HG02642 (cell line): Measurements from ENCODE around the gene DLG1.
"Not testable (repeated sequence)": the region's sequence is repeated elsewhere in the genome, so short reads cannot be mapped to it uniquely, and the experiment has no call there.

Experiments
- ATAC-seq: cut with Tn5 transposase; IDR thresholded peaks from one replicate; pipeline ENCODE4 v1.9.1; 2021; ENCODE audit warnings: mild to moderate bottlenecking; ENCODE audit not compliant: unreplicated experiment, poor library complexity

The DLG1 gene

DNA sequence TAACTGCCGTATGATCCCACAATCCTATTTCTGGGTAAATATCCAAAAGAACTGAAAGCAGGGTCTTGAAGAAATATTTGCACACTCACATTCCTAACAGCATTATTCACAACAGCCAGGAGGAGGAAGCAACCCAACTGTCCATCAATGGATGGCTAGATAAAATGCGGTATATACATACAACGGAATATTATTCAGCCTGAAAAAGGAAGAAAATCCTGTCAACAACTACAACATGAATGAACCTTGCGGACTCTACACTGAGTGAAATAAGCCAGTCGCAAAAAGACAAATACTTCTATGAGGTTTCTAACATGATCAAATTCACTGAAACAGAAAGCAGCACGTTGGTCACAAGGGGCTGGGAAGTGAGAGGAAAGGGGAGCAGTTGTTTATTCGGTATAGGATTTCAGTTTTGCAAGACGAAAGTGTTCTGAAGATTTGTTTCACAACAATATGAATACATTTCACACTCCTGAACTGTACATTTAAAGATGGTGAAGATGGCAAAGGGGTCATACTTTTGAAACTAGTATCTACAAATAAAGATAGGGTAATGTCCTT lies 6.2 kb downstream of the DLG1 start:
- ATAC-seq, result no peak

DNA sequence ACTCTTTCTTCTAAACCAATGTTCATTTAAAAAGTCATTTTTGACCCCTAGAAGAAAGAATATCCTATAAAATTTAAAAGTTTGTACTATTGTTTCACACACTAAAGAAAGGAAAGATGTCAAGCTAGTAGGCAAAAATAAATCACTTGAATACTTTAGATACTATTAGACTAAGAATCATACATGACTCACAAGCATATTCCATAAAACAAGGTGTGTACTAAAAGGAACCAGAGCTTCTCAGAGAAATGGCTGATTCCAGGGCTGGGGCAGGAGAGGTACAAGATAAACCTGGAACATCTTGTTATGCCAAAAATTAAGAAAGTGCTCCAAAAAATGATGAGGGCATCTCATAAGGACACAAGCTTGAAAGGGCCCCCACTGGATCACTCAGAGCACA lies 8.7 kb downstream of the DLG1 start:
- ATAC-seq, result no peak

DNA sequence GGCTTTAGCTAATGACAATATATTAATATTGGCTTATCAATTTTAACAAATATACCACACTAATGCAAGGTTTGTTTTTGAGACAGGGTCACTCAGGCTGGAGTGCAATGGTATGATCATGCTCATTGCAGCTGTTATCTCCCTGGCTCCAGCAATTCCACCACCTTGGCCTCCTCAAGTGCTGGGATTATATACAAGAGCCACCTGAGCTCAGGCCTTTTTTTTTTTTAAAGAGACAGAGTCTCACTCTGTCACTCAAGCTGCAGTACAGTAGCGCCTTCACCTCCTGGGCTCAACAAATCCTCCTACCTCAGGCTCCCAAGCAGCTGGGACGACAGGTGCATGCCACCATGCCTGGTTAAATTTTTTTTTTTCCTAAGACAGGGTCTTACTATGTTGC lies 11.7 kb downstream of the DLG1 start:
- ATAC-seq, result no peak

DNA sequence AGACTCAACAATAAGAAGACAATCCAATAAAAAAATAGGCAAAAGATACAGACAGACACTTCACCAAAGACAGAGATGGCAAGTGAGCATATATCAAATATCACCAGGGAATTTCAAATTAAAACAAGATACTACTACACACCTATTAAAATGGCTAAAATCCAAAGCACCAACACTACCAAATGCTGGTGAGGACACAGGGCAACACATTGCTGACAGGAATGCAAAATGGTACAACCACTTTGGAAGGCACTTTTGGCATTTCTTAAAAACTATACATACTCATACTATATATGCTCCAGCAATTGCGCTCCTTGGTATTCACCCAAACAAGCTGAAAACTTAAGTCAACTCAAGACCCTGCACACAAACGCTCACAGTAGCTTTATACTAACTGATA lies 12.9 kb downstream of the DLG1 start:
- ATAC-seq, result no peak

DNA sequence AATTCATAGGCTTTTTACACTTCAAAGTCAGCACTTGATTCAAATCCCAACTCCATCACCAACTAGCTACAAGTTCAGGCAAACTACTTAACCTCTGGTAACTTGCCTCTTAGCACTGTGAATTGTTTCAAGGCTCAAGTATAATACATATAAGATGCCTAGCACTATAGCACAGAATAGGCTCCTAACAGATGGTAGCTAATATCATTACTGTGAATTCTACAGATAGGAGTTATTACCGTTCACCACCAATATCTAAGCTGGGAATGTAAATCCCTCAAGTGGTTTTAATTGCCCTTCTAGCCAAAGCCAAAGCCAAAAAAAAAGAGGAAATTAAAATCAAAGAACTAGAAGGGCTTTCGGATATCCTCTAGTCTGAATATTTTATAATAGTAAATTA lies 15.4 kb downstream of the DLG1 start:
- no peak for ATAC-seq

DNA sequence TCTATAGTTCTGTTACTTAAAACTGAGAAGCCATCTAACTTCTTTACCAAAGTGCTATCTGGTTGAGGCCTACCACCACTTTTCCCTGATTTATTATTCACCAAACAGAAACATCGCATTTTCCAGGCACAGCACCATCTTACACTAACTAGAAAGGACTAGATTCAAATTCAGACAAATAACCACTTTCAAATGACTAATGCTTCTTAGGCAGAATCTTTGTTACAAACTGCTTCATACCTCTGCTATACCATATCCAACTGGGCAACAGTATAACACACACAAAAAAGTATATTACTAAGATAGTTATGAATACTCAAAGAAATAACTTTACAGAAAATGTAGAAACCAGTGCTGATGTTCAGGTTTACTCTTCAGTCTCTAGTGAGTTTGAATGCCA lies 16.6 kb downstream of the DLG1 start:
- no peak for ATAC-seq

DNA sequence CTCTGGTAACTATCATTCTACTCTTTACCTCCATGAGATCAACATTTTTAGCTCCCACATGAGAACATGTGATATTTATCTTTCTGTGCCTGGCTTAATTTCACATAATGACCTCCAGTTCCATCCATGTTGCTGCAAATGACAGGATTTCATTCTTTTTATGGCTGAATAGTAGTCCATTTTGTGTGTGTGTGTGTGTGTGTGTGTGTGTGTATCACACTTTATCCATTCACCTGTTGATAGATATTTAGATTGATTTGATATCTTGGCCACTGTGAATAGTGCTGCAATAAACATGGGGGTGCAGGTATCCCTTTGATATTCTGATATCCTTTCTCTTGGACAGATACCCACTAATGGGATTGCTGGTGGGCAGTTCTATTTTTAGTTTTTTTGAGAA lies 18.3 kb downstream of the DLG1 start:
- ATAC-seq, result no peak

DNA sequence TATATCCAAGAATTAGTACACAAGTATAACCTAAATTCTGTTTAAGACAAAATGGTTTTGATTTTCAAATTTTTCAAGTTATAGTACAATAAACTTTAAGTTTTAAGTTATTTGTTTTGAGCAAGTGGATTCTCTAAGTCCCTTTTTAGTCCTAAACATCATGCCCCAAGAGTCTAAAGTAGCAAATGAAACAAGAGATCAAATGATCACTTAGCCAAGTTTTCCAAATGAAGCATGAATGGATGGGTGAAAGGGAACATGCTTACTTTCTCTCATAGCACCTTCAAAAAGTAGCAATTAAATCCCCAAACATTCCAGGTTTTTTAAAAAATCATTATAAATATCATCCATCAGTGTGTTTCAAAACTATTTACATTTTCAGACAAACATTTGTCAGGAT lies 19.5 kb downstream of the DLG1 start:
- ATAC-seq, result no peak

DNA sequence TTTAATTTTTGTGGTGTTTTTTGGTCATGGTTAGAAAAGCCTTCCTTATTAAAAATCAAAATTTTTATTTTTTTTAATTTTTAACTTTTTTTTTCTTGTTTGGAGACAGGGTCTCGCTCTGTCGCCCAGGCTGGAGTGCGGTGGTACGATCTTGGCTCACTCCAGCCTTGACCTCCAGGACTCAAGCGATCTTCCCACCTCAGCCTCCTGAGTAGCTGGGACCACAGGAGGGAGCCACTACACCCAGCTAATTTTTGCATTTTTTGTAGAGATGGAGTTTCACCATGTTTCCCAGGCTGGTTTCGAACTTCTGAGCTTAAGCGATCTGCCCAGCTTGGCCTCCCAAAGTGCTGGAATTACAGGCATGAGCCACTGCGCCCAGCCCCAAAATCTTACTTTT lies 21.6 kb downstream of the DLG1 start:
- not testable (repeated sequence) for ATAC-seq

DNA sequence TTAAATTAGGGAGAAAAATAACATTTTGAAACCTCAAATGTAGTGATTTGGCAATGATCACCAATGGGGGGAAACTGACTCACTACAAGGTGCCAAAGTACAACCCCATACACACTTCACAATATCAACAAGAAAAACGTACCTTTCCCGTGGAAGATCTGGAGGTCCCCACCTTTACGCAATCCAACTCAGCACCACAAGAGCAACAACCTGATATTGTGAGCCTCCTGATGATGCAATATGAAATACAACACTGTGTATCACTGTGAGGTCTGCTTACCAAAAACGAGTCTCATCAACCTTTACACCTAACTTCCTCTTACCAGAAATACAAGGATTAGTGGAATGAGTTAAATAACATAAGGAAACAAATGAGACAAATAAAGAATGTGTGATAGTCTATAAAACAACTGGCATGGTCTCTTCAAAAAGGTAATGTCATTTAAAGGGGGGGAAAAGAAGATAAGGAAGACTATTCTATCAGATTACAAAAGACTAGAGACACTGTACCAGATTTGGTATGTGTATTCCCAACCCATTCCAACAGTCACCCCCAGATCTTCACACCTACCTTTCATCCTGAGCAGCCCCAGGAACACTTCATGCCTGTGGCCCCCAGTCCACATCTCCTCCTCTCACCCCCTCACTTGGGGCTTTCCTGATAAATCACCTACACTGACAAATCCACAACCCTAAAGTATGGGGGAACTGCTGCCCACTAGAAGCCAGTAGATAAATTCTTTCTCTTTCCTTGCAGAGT lies 27.7 kb downstream of the DLG1 start:
- no peak for ATAC-seq

DNA sequence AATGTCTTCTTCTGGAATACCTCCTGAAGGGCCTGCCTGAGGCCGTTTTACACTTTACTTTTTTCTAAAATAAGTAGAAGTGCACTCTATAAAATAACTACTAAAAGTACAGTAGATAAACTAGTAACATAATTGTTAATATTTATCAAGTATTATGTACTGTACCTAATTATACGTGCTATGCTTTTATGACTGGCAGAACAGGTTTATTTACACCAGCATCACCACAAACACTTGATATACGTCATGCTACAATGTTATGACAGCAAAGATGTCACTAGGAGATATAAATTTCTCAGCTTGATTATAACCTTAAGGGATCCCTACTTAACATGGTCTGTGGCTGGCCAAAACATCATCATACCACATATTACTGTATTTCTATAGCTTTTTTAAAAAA lies 29.4 kb downstream of the DLG1 start:
- no peak for ATAC-seq

DNA sequence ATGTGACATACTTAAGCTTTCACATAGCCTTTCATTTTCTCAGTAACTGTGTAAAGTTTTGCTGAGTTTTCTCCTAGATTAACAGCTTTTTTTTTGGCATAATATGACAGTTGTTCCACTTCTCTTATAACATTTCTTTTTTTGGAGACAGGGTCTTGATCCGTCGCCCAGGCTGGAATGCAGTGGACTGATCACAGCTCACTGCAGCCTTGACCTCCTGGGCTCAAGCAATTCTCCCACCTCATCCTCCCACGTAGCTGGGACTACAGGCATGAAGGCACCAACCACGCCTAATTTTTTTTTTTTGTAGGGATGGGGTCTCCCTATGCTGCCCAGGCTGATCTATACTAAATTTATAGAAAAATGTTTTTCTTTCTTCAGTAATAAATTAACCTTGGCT lies 30.1 kb downstream of the DLG1 start:
- no peak for ATAC-seq

DNA sequence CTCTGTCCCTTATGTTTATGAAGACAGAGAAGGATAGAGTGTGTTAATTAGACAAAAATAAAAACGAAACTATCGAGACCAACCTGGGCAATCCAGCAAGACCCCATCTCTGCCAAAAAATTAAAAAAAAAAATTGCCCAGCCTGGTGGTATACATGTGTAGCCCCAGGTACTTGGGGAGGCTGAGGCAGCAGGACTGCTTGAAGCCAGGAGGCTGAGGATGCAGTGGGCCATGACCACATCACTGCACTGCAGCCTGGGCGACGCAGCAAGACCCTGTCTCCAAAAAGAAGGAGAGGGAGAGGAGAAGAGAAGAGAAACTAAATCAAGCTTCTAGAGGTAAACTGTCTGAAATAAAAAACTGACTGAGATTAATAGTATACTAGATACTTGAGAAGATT lies 32.1 kb downstream of the DLG1 start:
- ATAC-seq, result no peak

DNA sequence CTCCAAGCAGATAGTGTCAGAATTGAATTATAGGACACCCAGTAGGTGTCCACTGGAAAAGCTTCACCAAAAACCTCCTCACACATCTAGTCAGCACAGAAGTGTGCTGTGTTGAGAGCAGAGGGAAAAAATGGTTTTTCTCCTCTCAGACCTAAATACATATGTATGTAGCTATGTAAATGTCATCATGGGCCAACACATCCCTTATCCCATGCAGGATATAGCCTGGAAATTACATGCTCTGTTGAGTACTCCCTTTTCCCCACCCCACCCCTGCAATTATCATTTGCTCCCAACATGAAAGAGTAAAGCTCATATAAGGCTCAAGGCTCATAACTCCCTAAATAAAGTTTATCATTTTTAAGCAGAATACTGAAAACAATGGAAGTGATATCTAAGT lies 35.7 kb downstream of the DLG1 start:
- ATAC-seq, result no peak

DNA sequence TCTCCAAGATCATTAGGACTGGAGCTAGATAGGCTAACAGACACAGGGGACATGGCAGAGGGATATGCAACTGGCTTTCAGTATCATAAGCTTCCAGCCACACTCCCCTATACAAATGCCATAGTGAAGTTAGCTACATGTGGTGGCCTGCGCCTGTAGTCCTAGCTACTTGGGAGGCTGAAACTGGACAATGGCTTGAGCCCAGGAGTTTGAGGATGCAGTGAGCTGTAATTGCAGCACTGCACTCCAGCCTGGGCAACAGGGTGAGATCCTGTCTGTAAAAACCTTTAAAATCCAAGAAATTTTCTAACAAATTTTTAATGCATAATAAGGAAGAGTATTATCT lies 37.3 kb downstream of the DLG1 start:
- no peak for ATAC-seq

DNA sequence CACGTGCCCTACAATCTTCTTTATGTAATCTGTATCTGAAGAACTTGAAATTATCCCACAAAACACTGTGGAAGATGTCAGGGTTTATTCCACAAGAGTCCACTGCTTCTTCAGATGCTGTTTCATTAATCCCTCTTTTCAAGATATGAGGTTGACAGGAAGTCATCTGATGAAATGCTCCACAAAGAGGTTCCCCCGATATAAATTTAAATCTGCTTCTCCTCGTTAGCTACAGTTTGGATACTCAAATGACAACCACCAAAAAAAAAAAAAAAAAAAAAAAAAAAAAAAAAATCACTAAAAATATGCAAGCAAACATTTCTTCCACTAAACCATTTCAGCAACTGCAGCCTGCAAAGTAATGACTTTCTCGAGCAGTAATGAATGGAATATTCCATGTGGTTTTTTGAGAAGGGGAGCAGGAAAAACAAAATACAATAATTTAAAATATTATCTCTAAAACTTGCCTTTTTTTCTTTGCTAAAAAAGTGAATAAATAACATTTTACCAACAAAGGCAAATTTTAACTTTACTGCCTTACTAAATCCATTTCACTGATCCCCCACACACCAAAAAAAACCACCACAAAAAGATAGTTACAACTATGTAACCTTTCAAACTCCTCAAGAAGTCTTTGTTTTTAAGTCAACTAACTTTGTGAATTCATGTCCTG lies 37.8 kb downstream of the DLG1 start:
- no peak for ATAC-seq

DNA sequence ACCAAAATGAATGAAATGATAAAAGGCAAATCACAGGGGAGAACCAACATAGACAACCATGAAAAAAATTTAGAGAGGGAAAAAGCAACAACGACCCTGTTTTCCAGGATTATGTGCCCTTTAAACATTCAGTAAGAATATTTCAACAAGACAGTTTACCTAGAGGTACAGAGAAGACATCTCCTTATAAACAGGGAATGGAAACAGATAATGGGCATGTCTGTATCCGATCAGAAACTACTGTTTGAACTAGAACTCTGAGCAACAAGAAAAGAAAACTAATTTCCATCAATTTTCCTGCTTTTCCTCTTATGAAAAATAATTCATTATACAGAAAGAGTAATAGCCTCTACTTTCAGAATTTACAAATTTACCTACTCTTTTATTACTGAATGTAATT lies 39.3 kb downstream of the DLG1 start:
- ATAC-seq, result no peak

DNA sequence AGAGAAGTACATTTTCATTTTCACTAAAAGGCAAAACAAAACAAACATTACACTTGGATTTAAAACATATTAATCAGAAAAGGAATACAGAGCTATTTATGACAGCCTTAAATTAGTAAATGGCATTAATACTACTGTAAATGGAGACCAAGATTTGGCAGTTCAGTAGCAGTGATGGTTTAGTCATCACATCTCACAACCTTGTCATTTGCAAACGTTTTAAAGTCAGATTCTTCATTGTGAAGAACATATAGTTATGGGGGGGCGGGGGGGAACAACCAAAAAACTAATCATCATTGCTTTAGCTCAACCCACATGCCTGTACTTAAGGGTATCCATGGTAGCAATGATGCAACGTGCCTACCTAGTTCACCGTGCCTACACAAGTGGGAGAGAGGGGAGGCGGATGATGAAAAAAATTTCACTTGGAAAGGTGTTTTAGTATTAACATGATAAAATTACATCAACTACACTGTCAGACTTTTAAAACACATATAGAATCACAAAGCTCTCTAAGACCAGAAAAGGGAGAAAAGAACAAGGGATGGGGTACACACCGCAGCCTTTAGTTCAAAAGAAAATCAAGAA lies 40.1 kb downstream of the DLG1 start:
- ATAC-seq, result no peak

DNA sequence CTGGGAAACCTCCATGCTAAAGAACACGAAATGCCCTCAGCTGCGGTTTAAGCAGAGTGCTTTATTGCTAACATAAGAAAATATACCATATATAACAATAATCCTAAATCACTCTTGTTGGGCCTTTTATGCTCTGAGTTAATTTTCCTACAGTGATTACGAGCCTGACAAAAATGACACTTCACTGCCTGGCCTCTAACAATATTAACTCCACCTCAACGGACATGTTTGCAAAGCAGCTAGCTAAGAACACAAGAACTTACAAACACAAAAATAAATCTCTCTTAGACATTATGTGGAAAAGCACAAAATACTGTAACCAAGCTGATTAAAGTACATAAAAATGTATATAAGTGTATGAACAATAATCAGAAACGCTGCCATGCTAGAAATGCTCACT lies 40.7 kb downstream of the DLG1 start:
- ATAC-seq, result no peak

DNA sequence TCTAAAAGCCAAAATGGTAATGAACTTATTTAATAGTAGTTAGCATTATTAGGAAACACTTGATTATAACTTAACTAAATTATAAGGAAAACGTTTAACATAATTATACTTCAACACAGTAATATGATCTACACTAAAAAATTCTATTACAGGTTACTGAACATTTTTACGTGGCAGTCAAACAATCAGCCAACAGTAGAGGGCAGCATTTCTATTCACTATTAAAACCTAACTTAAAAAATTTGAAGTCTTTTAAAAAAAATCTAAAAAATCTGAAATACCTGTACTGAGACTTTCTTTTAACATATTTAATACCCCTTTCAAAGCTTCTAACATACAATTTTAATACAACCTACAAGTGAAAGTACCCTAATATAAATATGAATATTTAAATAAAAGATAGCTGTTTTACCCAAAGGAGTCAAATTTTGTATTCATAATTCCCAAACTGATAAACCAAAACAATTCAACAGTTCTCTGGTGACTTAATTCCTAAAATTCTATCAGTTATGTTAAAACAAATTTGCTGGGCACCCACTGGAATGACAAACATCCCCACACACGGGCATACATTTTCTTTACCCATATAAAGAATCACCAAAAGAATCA lies 41.5 kb downstream of the DLG1 start:
- no peak for ATAC-seq

DNA sequence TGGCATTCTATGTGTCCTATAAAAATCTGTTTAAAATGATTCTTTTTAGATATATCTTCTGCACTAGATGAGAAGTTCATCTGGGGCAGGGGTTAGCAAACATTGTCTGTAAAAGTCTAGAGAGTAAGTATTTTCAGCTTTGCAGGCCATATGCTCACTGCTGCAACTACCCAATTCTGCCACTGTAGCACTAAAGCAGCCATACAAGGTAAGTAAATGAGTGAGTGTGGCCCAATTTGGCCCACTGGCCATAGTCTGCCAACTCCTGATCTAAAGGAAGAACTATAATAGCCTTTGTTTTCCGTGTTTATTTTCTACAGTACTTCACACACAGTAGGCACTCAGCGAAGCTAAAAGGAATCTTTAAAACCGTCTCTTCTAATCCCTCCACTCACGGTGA lies 42.3 kb downstream of the DLG1 start:
- ATAC-seq, result no peak
